ENCODE data around the gene NAT9. TPM values are rescaled to one million over a fixed set of nuclear protein-coding genes. Genes with fewer than 3 reads are reported as not detected.

Gene NAT9
- total and polyA plus RNA-seq, 9 donors, result 19.7 to 87.0 (median 56.5) TPM

DNA sequence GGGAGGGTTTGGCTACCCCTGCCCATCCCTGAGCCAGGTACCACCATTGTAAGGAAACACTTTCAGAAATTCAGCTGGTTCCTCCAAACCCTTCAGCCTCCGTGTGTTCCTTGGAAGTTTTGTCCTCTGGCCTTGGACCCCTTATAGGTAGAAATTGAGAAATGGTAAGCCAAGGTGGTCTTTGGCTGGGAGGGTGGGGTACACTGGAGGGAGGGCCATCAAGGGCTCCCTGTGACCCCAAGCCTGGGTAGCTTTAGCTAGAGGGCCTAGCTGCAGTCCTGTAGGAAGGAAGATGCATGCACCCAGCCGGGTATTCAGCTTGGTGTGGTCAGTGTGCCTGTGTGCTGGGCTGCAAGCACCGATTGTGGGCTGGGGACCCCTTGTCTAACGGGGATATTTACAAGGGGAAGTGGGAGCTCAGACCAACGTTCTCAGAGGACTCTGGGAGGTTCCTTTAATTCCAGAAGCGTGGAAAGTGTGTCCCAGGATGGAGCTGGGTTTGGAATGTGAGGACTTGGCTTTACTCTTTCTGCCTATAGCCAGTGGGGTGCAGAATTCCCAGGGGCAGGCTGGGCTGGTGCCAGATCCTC is 6.8 kb downstream of the NAT9 start:
- H3K36me3 ChIP-seq, result no peaks in the 10 kb centered on the region
- no peak overlapping the region for H3K27ac ChIP-seq
- no peaks in the 10 kb centered on the region for H3K9me3 ChIP-seq
- intact Hi-C loops (cut with DNase I), result no loop called here
- no peak overlapping the region for H3K4me3 ChIP-seq
- H3K27me3 ChIP-seq, result no peaks in the 10 kb centered on the region
- DNase-seq, result no peak
- 33 to 42% (median 42%) methylated on average over 6 of the region's 6 CpGs for WGBS, 3 donors
- H3K4me1 ChIP-seq (ENCODE audit: insufficient read depth), result no peaks in the 10 kb centered on the region
- TF ChIP-seq, protein P1, sequence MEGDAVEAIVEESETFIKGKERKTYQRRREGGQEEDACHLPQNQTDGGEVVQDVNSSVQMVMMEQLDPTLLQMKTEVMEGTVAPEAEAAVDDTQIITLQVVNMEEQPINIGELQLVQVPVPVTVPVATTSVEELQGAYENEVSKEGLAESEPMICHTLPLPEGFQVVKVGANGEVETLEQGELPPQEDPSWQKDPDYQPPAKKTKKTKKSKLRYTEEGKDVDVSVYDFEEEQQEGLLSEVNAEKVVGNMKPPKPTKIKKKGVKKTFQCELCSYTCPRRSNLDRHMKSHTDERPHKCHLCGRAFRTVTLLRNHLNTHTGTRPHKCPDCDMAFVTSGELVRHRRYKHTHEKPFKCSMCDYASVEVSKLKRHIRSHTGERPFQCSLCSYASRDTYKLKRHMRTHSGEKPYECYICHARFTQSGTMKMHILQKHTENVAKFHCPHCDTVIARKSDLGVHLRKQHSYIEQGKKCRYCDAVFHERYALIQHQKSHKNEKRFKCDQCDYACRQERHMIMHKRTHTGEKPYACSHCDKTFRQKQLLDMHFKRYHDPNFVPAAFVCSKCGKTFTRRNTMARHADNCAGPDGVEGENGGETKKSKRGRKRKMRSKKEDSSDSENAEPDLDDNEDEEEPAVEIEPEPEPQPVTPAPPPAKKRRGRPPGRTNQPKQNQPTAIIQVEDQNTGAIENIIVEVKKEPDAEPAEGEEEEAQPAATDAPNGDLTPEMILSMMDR (IDR thresholded peaks at IDR 0.05), result no peak
- no peak for TF ChIP-seq EP300 (IDR thresholded peaks at IDR 0.05)
- no peak for TF ChIP-seq POLR2A (IDR thresholded peaks at IDR 0.05)

DNA sequence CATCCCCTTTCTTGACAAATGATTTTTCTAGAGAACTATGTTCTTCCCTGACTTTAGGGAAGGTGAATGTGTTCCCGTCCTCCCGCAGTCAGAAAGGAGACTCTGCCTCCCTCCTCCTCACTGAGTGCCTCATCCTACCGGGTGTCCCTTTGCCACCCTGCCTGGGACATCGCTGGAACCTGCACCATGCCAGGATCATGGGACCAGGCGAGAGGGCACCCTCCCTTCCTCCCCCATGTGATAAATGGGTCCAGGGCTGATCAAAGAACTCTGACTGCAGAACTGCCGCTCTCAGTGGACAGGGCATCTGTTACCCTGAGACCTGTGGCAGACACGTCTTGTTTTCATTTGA is 7.4 kb downstream of the NAT9 start:
- intact Hi-C loops (cut with DNase I), result no loop called here

GRCh38 chr17:74768069-74768762 is 7.9 kb downstream of the NAT9 start:
- peak overlapping the region in 1 of 2 donors; percentile 20 for H3K27ac ChIP-seq
- TF ChIP-seq, protein P1 (IDR thresholded peaks at IDR 0.05), result no peak
- TF ChIP-seq POLR2A (IDR thresholded peaks at IDR 0.05) (no peak), EP300 (IDR thresholded peaks at IDR 0.05) (no peak)
- 53 to 62% (median 61%) methylated on average over 17 of the region's 17 CpGs for WGBS, 3 donors
- DNase-seq, result peak in 1 of 5 donors; percentile 63
- H3K9me3 ChIP-seq, result no peaks in the 10 kb centered on the region
- intact Hi-C loops (cut with DNase I), result no loop called here
- H3K4me1 ChIP-seq (ENCODE audit: insufficient read depth), result peaks cover 5% of the 10 kb centered on the region
- no peaks in the 10 kb centered on the region for H3K27me3 ChIP-seq
- H3K36me3 ChIP-seq, result no peaks in the 10 kb centered on the region
- H3K4me3 ChIP-seq, result no peak overlapping the region

More for the DNA sequence above, 7.4 kb downstream of the NAT9 start:
- Histone ChIP-seq H3K4me1 (ENCODE audit: insufficient read depth) (peaks cover 2% of the 10 kb centered on the region), H3K4me3 (no peak overlapping the region), H3K9me3 (no peaks in the 10 kb centered on the region), H3K27me3 (no peaks in the 10 kb centered on the region), H3K36me3 (no peaks in the 10 kb centered on the region), H3K27ac (no peak overlapping the region)
- TF ChIP-seq EP300 (IDR thresholded peaks at IDR 0.05), result no peak
- DNase-seq, result no peak
- 65 to 72% (median 71%) methylated on average over 7 of the region's 7 CpGs for WGBS, 3 donors

GRCh38 chr17:74767111-74767516 is 9.0 kb downstream of the NAT9 start:
- intact Hi-C loops (cut with DNase I), result no loop called here
- no peaks in the 10 kb centered on the region for H3K36me3 ChIP-seq
- H3K27ac ChIP-seq, result no peak overlapping the region
- no peaks in the 10 kb centered on the region for H3K27me3 ChIP-seq
- DNase-seq, result no peak
- WGBS, 3 donors, result 65 to 75% (median 70%) methylated on average over 10 of the region's 10 CpGs
- TF ChIP-seq EP300 (IDR thresholded peaks at IDR 0.05) (no peak), POLR2A (IDR thresholded peaks at IDR 0.05) (no peak)
- TF ChIP-seq, protein P1 (IDR thresholded peaks at IDR 0.05), result no peak
- peaks cover 5% of the 10 kb centered on the region for H3K4me1 ChIP-seq (ENCODE audit: insufficient read depth)
- H3K4me3 ChIP-seq, result no peak overlapping the region
- H3K9me3 ChIP-seq, result no peaks in the 10 kb centered on the region

GRCh38 chr17:74766413-74766812 is 9.7 kb downstream of the NAT9 start:
- 85 to 93% (median 90%) methylated on average over 2 of the region's 2 CpGs for WGBS, 3 donors
- TF ChIP-seq, protein P1 (IDR thresholded peaks at IDR 0.05), result no peak
- TF ChIP-seq POLR2A (IDR thresholded peaks at IDR 0.05) (no peak), EP300 (IDR thresholded peaks at IDR 0.05) (no peak)
- no peaks in the 10 kb centered on the region for H3K27me3 ChIP-seq
- H3K36me3 ChIP-seq, result no peaks in the 10 kb centered on the region
- no peaks in the 10 kb centered on the region for H3K9me3 ChIP-seq
- H3K4me3 ChIP-seq, result no peak overlapping the region
- intact Hi-C loops (cut with DNase I), result no loop called here
- no peak overlapping the region for H3K27ac ChIP-seq
- H3K4me1 ChIP-seq (ENCODE audit: insufficient read depth), result peaks cover 5% of the 10 kb centered on the region
- no peak for DNase-seq
